ENCODE data around the gene SYNPO2.
"Not testable (repeated sequence)": the region's sequence is repeated elsewhere in the genome, so short reads cannot be mapped to it uniquely, and the experiment has no call there.

The SYNPO2 gene

GRCh38 chr4:119032921-119033685 is 144.4 kb downstream of the SYNPO2 start:
- DNase-seq (ENCODE audit: low spot score): no peak

- no peak for DNase-seq (ENCODE audit: low spot score)
Measured at GRCh38 chr4:119034276-119035008, 145.8 kb downstream of the SYNPO2 start.

GRCh38 chr4:119035951-119036737 is 147.5 kb downstream of the SYNPO2 start:
- no peak for DNase-seq (ENCODE audit: low spot score)

GRCh38 chr4:119037709-119038108 is 149.1 kb downstream of the SYNPO2 start:
- DNase-seq (ENCODE audit: low spot score): no peak

GRCh38 chr4:119038116-119038841 is 149.6 kb downstream of the SYNPO2 start:
- DNase-seq (ENCODE audit: low spot score): no peak

- no peak for DNase-seq (ENCODE audit: low spot score)
Measured at GRCh38 chr4:119039160-119039559, 150.5 kb downstream of the SYNPO2 start.

- DNase-seq (ENCODE audit: low spot score): no peak
Measured at GRCh38 chr4:119039779-119040178, 151.1 kb downstream of the SYNPO2 start.

GRCh38 chr4:119040261-119040660 is 151.6 kb downstream of the SYNPO2 start:
- DNase-seq (ENCODE audit: low spot score): no peak

- no peak for DNase-seq (ENCODE audit: low spot score)
Measured at GRCh38 chr4:119040694-119041185, 152.1 kb downstream of the SYNPO2 start.

- no peak for DNase-seq (ENCODE audit: low spot score)
Measured at GRCh38 chr4:119041396-119041795, 152.7 kb downstream of the SYNPO2 start.

GRCh38 chr4:119041951-119042560 is 153.4 kb downstream of the SYNPO2 start:
- peak; percentile 82 for DNase-seq (ENCODE audit: low spot score)

- no peak for DNase-seq (ENCODE audit: low spot score)
Measured at GRCh38 chr4:119046263-119046662, 157.6 kb downstream of the SYNPO2 start.

GRCh38 chr4:119047059-119047458 is 158.4 kb downstream of the SYNPO2 start:
- DNase-seq (ENCODE audit: low spot score): not testable (repeated sequence)

- no peak for DNase-seq (ENCODE audit: low spot score)
Measured at GRCh38 chr4:119048446-119048845, 159.8 kb downstream of the SYNPO2 start.

- DNase-seq (ENCODE audit: low spot score): no peak
Measured at GRCh38 chr4:119049342-119049741, 160.7 kb downstream of the SYNPO2 start.

GRCh38 chr4:119050527-119051090 is 162.0 kb downstream of the SYNPO2 start:
- no peak for DNase-seq (ENCODE audit: low spot score)

GRCh38 chr4:119053245-119053644 is 164.6 kb downstream of the SYNPO2 start:
- no peak for DNase-seq (ENCODE audit: low spot score)

- no peak for DNase-seq (ENCODE audit: low spot score)
Measured at GRCh38 chr4:119053997-119054396, 165.3 kb downstream of the SYNPO2 start.

- no peak for DNase-seq (ENCODE audit: low spot score)
Measured at GRCh38 chr4:119057417-119057816, 168.8 kb downstream of the SYNPO2 start.

GRCh38 chr4:119059221-119059620 is 170.6 kb downstream of the SYNPO2 start:
- no peak for DNase-seq (ENCODE audit: low spot score)

GRCh38 chr4:119067125-119067524 is 178.5 kb downstream of the SYNPO2 start:
- not testable (repeated sequence) for DNase-seq (ENCODE audit: low spot score)
